ENCODE measurements around the gene TTC3.

Gene TTC3

GRCh38 chr21:37061926-37062592 lies 11.0 kb upstream of the TTC3 start:
- DNase-seq (ENCODE audit: low read depth in 2 of 2), result no peak

- DNase-seq (ENCODE audit: low read depth in 2 of 2), result no peak
Measured at GRCh38 chr21:37062593-37062935, 10.5 kb upstream of the TTC3 start.

- DNase-seq (ENCODE audit: low read depth in 2 of 2), result no peak
Measured at GRCh38 chr21:37063433-37063832, 9.6 kb upstream of the TTC3 start.

GRCh38 chr21:37064841-37065240 lies 8.2 kb upstream of the TTC3 start:
- no peak for DNase-seq (ENCODE audit: low read depth in 2 of 2)

- no peak for DNase-seq (ENCODE audit: low read depth in 2 of 2)
Measured at GRCh38 chr21:37065561-37066177, 7.4 kb upstream of the TTC3 start.

- DNase-seq (ENCODE audit: low read depth in 2 of 2), result no peak
Measured at GRCh38 chr21:37071561-37072273, 1.3 kb upstream of the TTC3 start.

GRCh38 chr21:37072274-37072987 lies 623 bp upstream of the TTC3 start:
- no peak for DNase-seq (ENCODE audit: low read depth in 2 of 2)

- DNase-seq (ENCODE audit: low read depth in 2 of 2), result no peak
Measured at GRCh38 chr21:37073417-37074196, 553 bp downstream of the TTC3 start.

GRCh38 chr21:37074197-37074510 lies 1.1 kb downstream of the TTC3 start:
- DNase-seq (ENCODE audit: low read depth in 2 of 2), result no peak

- DNase-seq (ENCODE audit: low read depth in 2 of 2), result no peak
Measured at GRCh38 chr21:37074546-37074945, 1.5 kb downstream of the TTC3 start.

- DNase-seq (ENCODE audit: low read depth in 2 of 2), result no peak
Measured at GRCh38 chr21:37075214-37075770, 2.2 kb downstream of the TTC3 start.

GRCh38 chr21:37076087-37076850 lies 3.2 kb downstream of the TTC3 start:
- no peak for DNase-seq (ENCODE audit: low read depth in 2 of 2)

- no peak for DNase-seq (ENCODE audit: low read depth in 2 of 2)
Measured at GRCh38 chr21:37077403-37077802, 4.3 kb downstream of the TTC3 start.

- no peak for DNase-seq (ENCODE audit: low read depth in 2 of 2)
Measured at GRCh38 chr21:37079211-37079824, 6.3 kb downstream of the TTC3 start.

- DNase-seq (ENCODE audit: low read depth in 2 of 2), result no peak
Measured at GRCh38 chr21:37082375-37082774, 9.3 kb downstream of the TTC3 start.

- no peak for DNase-seq (ENCODE audit: low read depth in 2 of 2)
Measured at GRCh38 chr21:37082856-37083528, 9.9 kb downstream of the TTC3 start.

- DNase-seq (ENCODE audit: low read depth in 2 of 2), result no peak
Measured at GRCh38 chr21:37085726-37086125, 12.7 kb downstream of the TTC3 start.

- DNase-seq (ENCODE audit: low read depth in 2 of 2), result no peak
Measured at GRCh38 chr21:37087188-37087587, 14.1 kb downstream of the TTC3 start.

- DNase-seq (ENCODE audit: low read depth in 2 of 2), result no peak
Measured at GRCh38 chr21:37088186-37088735, 15.2 kb downstream of the TTC3 start.

GRCh38 chr21:37093977-37094376 lies 20.9 kb downstream of the TTC3 start:
- no peak for DNase-seq (ENCODE audit: low read depth in 2 of 2)

All from fibroblast of skin of left biceps (primary cell).